ENCODE measurements around the gene POU6F1. TPM values are rescaled to one million over a fixed set of nuclear protein-coding genes. Genes with fewer than 3 reads are reported as not detected.

The POU6F1 gene
- total and polyA plus RNA-seq, 9 of the 15 experiments (the other 6 are each of a cell fraction or from before 2014, with no cell fraction given) = 0.14 to 3.3 (median 1.1) TPM

DNA sequence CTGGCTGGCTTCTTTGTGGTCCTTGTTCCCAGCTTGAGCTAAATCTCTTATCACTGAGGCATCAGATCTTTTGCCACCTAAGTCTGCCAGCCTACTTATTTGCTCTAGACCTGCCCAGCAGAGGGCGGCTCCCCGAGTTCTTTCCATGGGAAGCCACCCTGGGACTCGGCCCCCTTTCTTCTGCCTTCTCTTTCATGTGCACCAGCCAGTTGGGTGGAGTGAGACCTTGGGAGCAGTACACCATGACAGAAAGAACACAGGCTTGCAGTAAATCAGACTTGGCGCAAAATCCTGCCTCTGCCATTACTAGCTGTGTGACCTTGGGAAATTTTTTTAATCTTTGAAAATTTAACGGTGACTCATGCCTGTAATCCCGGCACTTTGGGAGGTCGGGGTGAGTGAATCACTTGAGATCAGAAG is 44.9 kb upstream of the POU6F1 start (continued):
- TF ChIP-seq ZNF263 (CRISPR knock-in tag; IDR thresholded peaks at IDR 0.05; ENCODE audit: borderline replicate concordance) (no peak), CTCF (IDR thresholded peaks at IDR 0.05 in 2 of 3, conservative IDR thresholded peaks at IDR 0.05 in 1 of 3; ENCODE audit: insufficient read depth in 2 of 3, low read depth in 1 of 3, low read length in 3 of 3) (peak; percentile 50 to 55 (median 52)), ATF1 (CRISPR knock-in tag; IDR thresholded peaks at IDR 0.05) (no peak), ATF1 (tag; IDR thresholded peaks at IDR 0.05) (no peak), DPF2 (IDR thresholded peaks at IDR 0.05) (peak; percentile 45; the same call in 1 of the 2 replicates), PHB2 (IDR thresholded peaks at IDR 0.05; ENCODE audit: low read depth) (no peak), PURB (CRISPR knock-in tag; IDR thresholded peaks at IDR 0.05; ENCODE audit: low read depth) (no peak), ZNF79 (CRISPR knock-in tag; IDR thresholded peaks at IDR 0.05; ENCODE audit: low read depth) (no peak), HDAC6 (IDR thresholded peaks at IDR 0.05; ENCODE audit: low read depth, low read length) (no peak), IRF2 (CRISPR knock-in tag; IDR thresholded peaks at IDR 0.05) (no peak), NFIX (CRISPR knock-in tag; IDR thresholded peaks at IDR 0.05; ENCODE audit: low read depth) (no peak), SRF (CRISPR knock-in tag; IDR thresholded peaks at IDR 0.05) (no peak), TRIM24 (IDR thresholded peaks at IDR 0.05) (no peak), TAF9B (IDR thresholded peaks at IDR 0.05; ENCODE audit: partially characterized antibody) (no peak), TAF15 (IDR thresholded peaks at IDR 0.05; ENCODE audit: low read depth, low read length) (no peak), RBFOX2 (IDR thresholded peaks at IDR 0.05; ENCODE audit: low read depth, low read length) (no peak), TRIM28 (IDR thresholded peaks at IDR 0.05) (no peak), FOXP1 (CRISPR knock-in tag; IDR thresholded peaks at IDR 0.05) (no peak), SP1 (CRISPR knock-in tag; IDR thresholded peaks at IDR 0.05) (no peak), RBM17 (IDR thresholded peaks at IDR 0.05; ENCODE audit: borderline replicate concordance, low read depth, low read length) (no peak), NFYB (IDR thresholded peaks at IDR 0.05; ENCODE audit: extremely low read depth, insufficient read length) (no peak), TFAM (CRISPR knock-in tag; conservative IDR thresholded peaks at IDR 0.05) (no peak), ZBTB17 (CRISPR knock-in tag; IDR thresholded peaks at IDR 0.05) (no peak), GATAD2A (IDR thresholded peaks at IDR 0.05) (0 out of 2 replicates have a peak, but pooled peaks have one; percentile 22), PRPF4 (IDR thresholded peaks at IDR 0.05; ENCODE audit: insufficient read depth, low read depth, low read length, poor library complexity, severe bottlenecking) (no peak)
- TF ChIP-seq, protein P1, sequence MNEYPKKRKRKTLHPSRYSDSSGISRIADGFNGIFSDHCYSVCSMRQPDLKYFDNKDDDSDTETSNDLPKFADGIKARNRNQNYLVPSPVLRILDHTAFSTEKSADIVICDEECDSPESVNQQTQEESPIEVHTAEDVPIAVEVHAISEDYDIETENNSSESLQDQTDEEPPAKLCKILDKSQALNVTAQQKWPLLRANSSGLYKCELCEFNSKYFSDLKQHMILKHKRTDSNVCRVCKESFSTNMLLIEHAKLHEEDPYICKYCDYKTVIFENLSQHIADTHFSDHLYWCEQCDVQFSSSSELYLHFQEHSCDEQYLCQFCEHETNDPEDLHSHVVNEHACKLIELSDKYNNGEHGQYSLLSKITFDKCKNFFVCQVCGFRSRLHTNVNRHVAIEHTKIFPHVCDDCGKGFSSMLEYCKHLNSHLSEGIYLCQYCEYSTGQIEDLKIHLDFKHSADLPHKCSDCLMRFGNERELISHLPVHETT (CRISPR knock-in tag; conservative IDR thresholded peaks at IDR 0.05 in 1 of 2, IDR thresholded peaks at IDR 0.05 in 1 of 2) = no peak
- TF ChIP-seq, protein P2, sequence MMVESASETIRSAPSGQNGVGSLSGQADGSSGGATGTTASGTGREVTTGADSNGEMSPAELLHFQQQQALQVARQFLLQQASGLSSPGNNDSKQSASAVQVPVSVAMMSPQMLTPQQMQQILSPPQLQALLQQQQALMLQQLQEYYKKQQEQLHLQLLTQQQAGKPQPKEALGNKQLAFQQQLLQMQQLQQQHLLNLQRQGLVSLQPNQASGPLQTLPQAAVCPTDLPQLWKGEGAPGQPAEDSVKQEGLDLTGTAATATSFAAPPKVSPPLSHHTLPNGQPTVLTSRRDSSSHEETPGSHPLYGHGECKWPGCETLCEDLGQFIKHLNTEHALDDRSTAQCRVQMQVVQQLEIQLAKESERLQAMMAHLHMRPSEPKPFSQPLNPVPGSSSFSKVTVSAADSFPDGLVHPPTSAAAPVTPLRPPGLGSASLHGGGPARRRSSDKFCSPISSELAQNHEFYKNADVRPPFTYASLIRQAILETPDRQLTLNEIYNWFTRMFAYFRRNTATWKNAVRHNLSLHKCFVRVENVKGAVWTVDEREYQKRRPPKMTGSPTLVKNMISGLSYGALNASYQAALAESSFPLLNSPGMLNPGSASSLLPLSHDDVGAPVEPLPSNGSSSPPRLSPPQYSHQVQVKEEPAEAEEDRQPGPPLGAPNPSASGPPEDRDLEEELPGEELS (CRISPR knock-in tag; IDR thresholded peaks at IDR 0.05; ENCODE audit: borderline replicate concordance) = no peak

Data from K562 (cell line).